Fibroblast of lung (primary cell): Measurements from ENCODE around the gene PLA2G5. TPM values are rescaled to one million over a fixed set of nuclear protein-coding genes. Genes with fewer than 3 reads are reported as not detected.
"Not testable (repeated sequence)": the region's sequence is repeated elsewhere in the genome, so short reads cannot be mapped to it uniquely, and the experiment has no call there.

ENCODE experiments used
- DNase-seq, 2 donors: peaks; one replicate each; pipeline versions ENCODE4 v3.0.0 to v3.0.0-alpha.2; 2010; ENCODE audit warnings: low read depth in 2 of 2
- H2AFZ ChIP-seq: 2 replicates; pipeline ENCODE4 v1.5.1; 2012; ENCODE audit warnings: low read length, control low read depth, inconsistent platforms
- H3K27ac ChIP-seq: 2 replicates; pipeline ENCODE4 v1.5.1; 2011; ENCODE audit warnings: low read length, control low read depth; ENCODE audit not compliant: insufficient read depth
- H3K27me3 ChIP-seq: 2 replicates; pipeline ENCODE4 v1.5.1; 2011; ENCODE audit warnings: mild to moderate bottlenecking, low read length; ENCODE audit not compliant: control insufficient read depth, insufficient read depth
- H3K36me3 ChIP-seq: 2 replicates; pipeline ENCODE4 v1.5.1; 2011; ENCODE audit warnings: low read length; ENCODE audit not compliant: control insufficient read depth, insufficient read depth
- H3K4me1 ChIP-seq: 2 replicates; pipeline ENCODE4 v1.5.1; 2011; ENCODE audit warnings: low read length; ENCODE audit not compliant: control insufficient read depth, insufficient read depth; ENCODE audit errors: extremely low read depth
- H3K4me2 ChIP-seq: 2 replicates; pipeline ENCODE4 v1.5.1; 2011; ENCODE audit warnings: low read length, control low read depth; ENCODE audit not compliant: insufficient read depth; ENCODE audit errors: extremely low read depth
- H3K4me3 ChIP-seq, 4 experiments: fragments of 200-600 bp in 1 of 4; sonication (generic) in 1 of 4; replicated peaks in 1 of 4; 2 replicates each; pipeline ENCODE4 v1.5.1; 2011 to 2016; ENCODE audit warnings: low read length in 4 of 4, low read depth in 3 of 4, mild to moderate bottlenecking in 3 of 4, control low read depth in 2 of 4, inconsistent platforms in 1 of 4, mixed read lengths in 1 of 4; ENCODE audit not compliant: insufficient read depth in 1 of 4; ENCODE audit errors: control extremely low read depth in 1 of 4
- H3K79me2 ChIP-seq: 2 replicates; pipeline ENCODE4 v1.5.1; 2012; ENCODE audit warnings: mild to moderate bottlenecking, low read length, inconsistent platforms; ENCODE audit not compliant: control insufficient read depth, insufficient read depth
- H3K9ac ChIP-seq: 2 replicates; pipeline ENCODE4 v1.5.1; 2011; ENCODE audit warnings: mild to moderate bottlenecking, low read length, control low read depth; ENCODE audit not compliant: insufficient read depth
- H3K9me3 ChIP-seq: 2 replicates; pipeline ENCODE4 v1.5.1; 2012; ENCODE audit warnings: low read depth, low read length; ENCODE audit not compliant: control insufficient read depth, insufficient read depth
- H4K20me1 ChIP-seq: 2 replicates; pipeline ENCODE4 v1.5.1; 2011; ENCODE audit warnings: low read length; ENCODE audit not compliant: control insufficient read depth, insufficient read depth; ENCODE audit errors: extremely low read depth
- EZH2 ChIP-seq: IDR thresholded peaks from 2 replicates; pipeline ENCODE4 v1.5.1; 2012; ENCODE audit warnings: low read length, control low read depth, mild to moderate bottlenecking; ENCODE audit errors: missing control alignments
- polyA plus RNA-seq, 2 donors: library from polyadenylated mRNA; depleted of rRNA in 1 of 2; stranded (reverse) in 1 of 2; unstranded in 1 of 2; fragments of >200 nt; gene quantifications; 2 replicates each; pipeline ENCODE4 v1.2.1, GENCODE V29; 2011 to 2012; ENCODE audit warnings: missing spikeins in 1 of 2
- total RNA-seq: library from RNA; depleted of rRNA; stranded (reverse); fragments of >200 nt; gene quantifications from 2 replicates; pipeline ENCODE4 v1.2.1, GENCODE V29; 2014
- TF ChIP-seq, protein P1 (sequence below), 2 donors: IDR thresholded peaks in 1 of 2; conservative IDR thresholded peaks in 1 of 2; 1 replicate in 1 of 2; 2 replicates in 1 of 2; pipeline ENCODE4 v1.5.1; 2011 to 2012; ENCODE audit warnings: low read length in 2 of 2, control low read depth in 1 of 2, inconsistent platforms in 1 of 2, low read depth in 1 of 2, mild to moderate bottlenecking in 1 of 2

The PLA2G5 gene
- total and polyA plus RNA-seq, 2 donors (not counting 1 experiment from before 2014, with no cell fraction given) = 1.1 to 27.4 TPM

DNA sequence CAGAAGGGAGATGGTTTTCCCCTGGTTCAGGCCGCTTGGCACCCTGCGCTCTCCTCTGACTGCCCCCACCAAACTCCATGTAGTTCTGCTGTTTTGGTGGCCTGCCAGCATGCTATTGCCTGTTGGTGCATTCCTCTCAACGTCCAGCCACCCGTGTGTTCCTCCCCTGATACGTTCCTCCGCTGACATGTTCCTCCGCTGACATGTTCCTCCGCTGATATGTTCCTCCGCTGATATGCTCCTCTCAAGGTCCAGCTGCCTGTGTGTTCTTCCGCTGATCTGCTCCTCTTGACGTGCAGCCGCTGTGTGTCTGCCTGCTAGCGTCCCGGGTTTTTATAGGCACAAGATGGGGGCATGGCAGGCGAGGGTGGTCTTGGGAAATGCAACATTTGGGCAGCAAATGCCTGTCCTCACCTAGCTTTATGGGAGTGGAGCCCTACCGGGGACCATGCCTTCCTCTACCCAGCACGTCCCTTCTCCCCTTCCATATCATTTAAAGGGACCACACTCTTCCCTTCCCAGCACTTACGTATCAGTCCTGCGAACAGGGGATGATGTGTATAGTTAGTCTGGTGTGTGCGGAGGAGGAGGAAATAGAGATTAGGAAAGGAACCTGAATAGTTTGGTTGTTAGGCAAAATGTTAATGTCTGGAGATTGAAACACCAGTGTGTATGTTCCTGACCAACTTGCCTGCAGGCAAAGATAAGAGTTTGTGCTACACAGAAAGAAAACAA is 40.6 kb upstream of the PLA2G5 start:
- no peaks in the 10 kb centered on the region for H3K4me1 ChIP-seq
- DNase-seq = no peak
- H3K79me2 ChIP-seq = no peaks in the 10 kb centered on the region
- no peak overlapping the region for H2AFZ ChIP-seq
- no peaks in the 10 kb centered on the region for H4K20me1 ChIP-seq
- H3K36me3 ChIP-seq = no peaks in the 10 kb centered on the region
- peaks cover 10% of the 10 kb centered on the region for H3K27me3 ChIP-seq
- no peak overlapping the region for H3K27ac ChIP-seq
- TF ChIP-seq, protein P1, sequence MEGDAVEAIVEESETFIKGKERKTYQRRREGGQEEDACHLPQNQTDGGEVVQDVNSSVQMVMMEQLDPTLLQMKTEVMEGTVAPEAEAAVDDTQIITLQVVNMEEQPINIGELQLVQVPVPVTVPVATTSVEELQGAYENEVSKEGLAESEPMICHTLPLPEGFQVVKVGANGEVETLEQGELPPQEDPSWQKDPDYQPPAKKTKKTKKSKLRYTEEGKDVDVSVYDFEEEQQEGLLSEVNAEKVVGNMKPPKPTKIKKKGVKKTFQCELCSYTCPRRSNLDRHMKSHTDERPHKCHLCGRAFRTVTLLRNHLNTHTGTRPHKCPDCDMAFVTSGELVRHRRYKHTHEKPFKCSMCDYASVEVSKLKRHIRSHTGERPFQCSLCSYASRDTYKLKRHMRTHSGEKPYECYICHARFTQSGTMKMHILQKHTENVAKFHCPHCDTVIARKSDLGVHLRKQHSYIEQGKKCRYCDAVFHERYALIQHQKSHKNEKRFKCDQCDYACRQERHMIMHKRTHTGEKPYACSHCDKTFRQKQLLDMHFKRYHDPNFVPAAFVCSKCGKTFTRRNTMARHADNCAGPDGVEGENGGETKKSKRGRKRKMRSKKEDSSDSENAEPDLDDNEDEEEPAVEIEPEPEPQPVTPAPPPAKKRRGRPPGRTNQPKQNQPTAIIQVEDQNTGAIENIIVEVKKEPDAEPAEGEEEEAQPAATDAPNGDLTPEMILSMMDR (conservative IDR thresholded peaks at IDR 0.05 in 1 of 2, IDR thresholded peaks at IDR 0.05 in 1 of 2; ENCODE audit: low read depth in 1 of 2, low read length in 2 of 2) = no peak
- TF ChIP-seq EZH2 = no peak
- H3K9me3 ChIP-seq = no peaks in the 10 kb centered on the region
- H3K9ac ChIP-seq = no peak overlapping the region
- no peak overlapping the region for H3K4me2 ChIP-seq
- H3K4me3 ChIP-seq = no peak overlapping the region

DNA sequence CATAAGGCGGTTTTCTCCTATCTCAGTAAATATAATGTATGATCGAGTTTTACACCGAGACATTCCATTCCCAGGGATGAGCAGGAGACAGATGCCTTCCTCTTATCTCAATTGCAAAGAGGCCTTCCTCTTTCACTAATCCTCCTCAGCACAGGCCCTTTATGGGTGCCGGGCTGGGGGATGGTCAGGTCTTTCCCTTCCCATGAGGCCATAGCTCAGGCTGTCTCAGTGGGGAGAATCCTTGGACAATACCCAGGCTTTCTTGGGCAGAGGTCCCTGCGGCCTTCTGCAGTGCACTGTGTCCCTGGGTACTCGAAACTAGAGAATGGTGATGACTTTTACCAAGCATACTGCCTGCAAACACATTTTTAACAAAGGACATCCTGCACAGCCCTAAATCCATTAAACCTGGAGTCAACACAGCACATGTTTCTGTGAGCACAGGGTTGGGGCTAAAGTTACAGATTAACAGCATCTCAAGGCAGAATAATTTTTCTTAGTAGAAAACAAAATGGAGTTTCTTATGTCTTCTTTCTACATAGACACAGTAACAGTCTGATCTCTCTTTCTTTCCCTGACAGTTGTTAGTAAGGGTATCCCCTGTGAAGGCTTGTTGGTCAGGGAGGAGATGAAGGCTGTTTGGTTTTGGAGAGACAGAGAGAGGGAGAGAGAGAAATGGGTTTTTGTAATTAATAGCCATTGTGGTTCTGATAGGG is 39.4 kb upstream of the PLA2G5 start:
- not testable (repeated sequence) for H4K20me1 ChIP-seq, DNase-seq, H3K4me3 ChIP-seq, H3K9me3 ChIP-seq, H3K79me2 ChIP-seq, H2AFZ ChIP-seq, H3K4me2 ChIP-seq, H3K27ac ChIP-seq, H3K36me3 ChIP-seq, H3K4me1 ChIP-seq, H3K9ac ChIP-seq
- peaks cover 11% of the 10 kb centered on the region for H3K27me3 ChIP-seq

DNA sequence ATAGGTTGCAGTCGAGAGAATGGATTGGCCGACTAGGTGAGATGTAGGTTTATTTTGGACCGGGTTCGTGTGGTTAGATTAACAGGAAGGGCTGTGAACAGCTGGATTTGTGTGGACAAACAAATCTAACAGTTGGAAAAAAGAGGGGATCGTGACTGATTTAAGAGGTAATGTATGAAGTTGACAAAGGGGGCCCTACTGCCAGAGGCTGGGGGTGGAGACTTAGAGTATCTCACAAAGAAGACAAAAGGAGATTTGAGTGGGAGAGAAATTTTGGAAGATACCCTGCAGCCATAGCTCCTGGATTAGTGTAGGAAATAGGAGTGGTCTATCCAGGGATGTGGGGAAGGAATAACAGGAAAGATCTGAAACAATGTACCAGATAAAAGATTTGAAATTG is 38.8 kb upstream of the PLA2G5 start:
- Histone ChIP-seq H3K36me3 (no peaks in the 10 kb centered on the region), H3K27me3 (peaks cover 11% of the 10 kb centered on the region), H2AFZ (no peak overlapping the region), H3K9me3 (no peaks in the 10 kb centered on the region), H3K79me2 (no peaks in the 10 kb centered on the region), H4K20me1 (no peaks in the 10 kb centered on the region), H3K4me1 (no peaks in the 10 kb centered on the region), H3K9ac (no peak overlapping the region), H3K27ac (no peak overlapping the region), H3K4me2 (no peak overlapping the region), H3K4me3 (no peak overlapping the region)
- TF ChIP-seq, protein P1 (conservative IDR thresholded peaks at IDR 0.05 in 1 of 2, IDR thresholded peaks at IDR 0.05 in 1 of 2; ENCODE audit: low read depth in 1 of 2, low read length in 2 of 2) = no peak
- no peak for TF ChIP-seq EZH2
- DNase-seq = no peak
